ENCODE measurements around the gene KIAA1217.

The KIAA1217 gene

GRCh38 chr10:24427678-24428409 is 218.9 kb downstream of the KIAA1217 start:
- Histone ChIP-seq H4K20me1 (ENCODE audit: control insufficient read depth, insufficient read depth, low read depth, low read length) (no peaks in the 10 kb centered on the region), H3K4me3 (ENCODE audit: low read length) (no peak overlapping the region), H3K27ac (ENCODE audit: low read depth, low read length) (no peak overlapping the region), H3K4me2 (ENCODE audit: low read length) (no peak overlapping the region), H3K4me1 (ENCODE audit: control insufficient read depth, low read length) (no peaks in the 10 kb centered on the region), H3K36me3 (ENCODE audit: control insufficient read depth, low read length) (no peaks in the 10 kb centered on the region), H3K79me2 (ENCODE audit: control insufficient read depth, low read length) (no peaks in the 10 kb centered on the region), H3F3A (ENCODE audit: control insufficient read depth, insufficient read depth) (no peaks in the 10 kb centered on the region), H3K27me3 (ENCODE audit: control insufficient read depth, low read length) (no peaks in the 10 kb centered on the region), H3K9me2 (replicated peaks; ENCODE audit: control insufficient read depth, low read length) (no peaks in the 10 kb centered on the region), H3K9me3 (ENCODE audit: control insufficient read depth, insufficient read depth, low read length) (no peaks in the 10 kb centered on the region)
- no peak for TF ChIP-seq EZH2phosphoT487 (IDR thresholded peaks at IDR 0.05; ENCODE audit: borderline replicate concordance, low read length)
- TF ChIP-seq CTCF (IDR thresholded peaks at IDR 0.05; ENCODE audit: low read depth, low read length, poor library complexity, severe bottlenecking), result no peak

GRCh38 chr10:24428410-24428782 is 219.5 kb downstream of the KIAA1217 start:
- no peak overlapping the region for H3K4me2 ChIP-seq (ENCODE audit: low read length)

DNA sequence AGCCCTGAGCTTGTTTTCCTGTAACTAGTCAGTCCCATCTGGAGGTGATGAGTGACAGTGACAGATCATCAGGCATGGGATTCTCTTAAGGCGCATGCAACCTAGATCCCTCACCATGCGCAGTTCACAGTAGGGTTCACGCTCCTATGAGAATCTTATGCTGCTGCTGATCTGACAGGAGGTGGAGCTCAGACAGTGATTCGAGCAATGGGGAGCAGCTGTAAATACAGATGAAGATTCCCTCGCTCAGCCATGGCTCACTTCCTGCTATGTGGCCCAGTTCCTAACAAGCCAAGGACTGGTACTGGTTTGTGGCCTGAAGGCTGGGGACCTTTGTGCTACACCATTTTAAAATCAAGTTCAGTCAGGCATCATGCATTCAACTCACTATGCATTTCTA is 221.7 kb downstream of the KIAA1217 start:
- Histone ChIP-seq H3K9me3 (ENCODE audit: control insufficient read depth, insufficient read depth, low read length) (no peaks in the 10 kb centered on the region), H3K9me2 (replicated peaks; ENCODE audit: control insufficient read depth, low read length) (no peaks in the 10 kb centered on the region), H3K27ac (ENCODE audit: low read depth, low read length) (no peak overlapping the region), H3K79me2 (ENCODE audit: control insufficient read depth, low read length) (no peaks in the 10 kb centered on the region), H3K4me3 (ENCODE audit: low read length) (no peak overlapping the region), H3K27me3 (ENCODE audit: control insufficient read depth, low read length) (no peaks in the 10 kb centered on the region), H4K20me1 (ENCODE audit: control insufficient read depth, insufficient read depth, low read depth, low read length) (no peaks in the 10 kb centered on the region), H3K4me2 (ENCODE audit: low read length) (no peak overlapping the region), H3F3A (ENCODE audit: control insufficient read depth, insufficient read depth) (no peaks in the 10 kb centered on the region), H3K36me3 (ENCODE audit: control insufficient read depth, low read length) (no peaks in the 10 kb centered on the region), H3K4me1 (ENCODE audit: control insufficient read depth, low read length) (no peaks in the 10 kb centered on the region)
- TF ChIP-seq CTCF (IDR thresholded peaks at IDR 0.05; ENCODE audit: low read depth, low read length, poor library complexity, severe bottlenecking), result no peak
- TF ChIP-seq EZH2phosphoT487 (IDR thresholded peaks at IDR 0.05; ENCODE audit: borderline replicate concordance, low read length), result no peak

More at GRCh38 chr10:24428410-24428782, 219.5 kb downstream of the KIAA1217 start:
- H3K4me3 ChIP-seq (ENCODE audit: low read length), result no peak overlapping the region
- H4K20me1 ChIP-seq (ENCODE audit: control insufficient read depth, insufficient read depth, low read depth, low read length), result no peaks in the 10 kb centered on the region
- TF ChIP-seq EZH2phosphoT487 (IDR thresholded peaks at IDR 0.05; ENCODE audit: borderline replicate concordance, low read length) (no peak), CTCF (IDR thresholded peaks at IDR 0.05; ENCODE audit: low read depth, low read length, poor library complexity, severe bottlenecking) (no peak)
- no peaks in the 10 kb centered on the region for H3K9me3 ChIP-seq (ENCODE audit: control insufficient read depth, insufficient read depth, low read length)
- H3K27ac ChIP-seq (ENCODE audit: low read depth, low read length), result no peak overlapping the region
- H3K4me1 ChIP-seq (ENCODE audit: control insufficient read depth, low read length), result no peaks in the 10 kb centered on the region
- H3F3A ChIP-seq (ENCODE audit: control insufficient read depth, insufficient read depth), result no peaks in the 10 kb centered on the region
- H3K9me2 ChIP-seq (replicated peaks; ENCODE audit: control insufficient read depth, low read length), result no peaks in the 10 kb centered on the region
- no peaks in the 10 kb centered on the region for H3K27me3 ChIP-seq (ENCODE audit: control insufficient read depth, low read length)
- no peaks in the 10 kb centered on the region for H3K36me3 ChIP-seq (ENCODE audit: control insufficient read depth, low read length)
- H3K79me2 ChIP-seq (ENCODE audit: control insufficient read depth, low read length), result no peaks in the 10 kb centered on the region
